ENCODE results near the gene PGAP1. TPM values are rescaled to one million over a fixed set of nuclear protein-coding genes. Genes with fewer than 3 reads are reported as not detected.
A peak's percentile ranks its signal among the peaks of the same experiment; 100 is the strongest.

The PGAP1 gene
- total and polyA plus RNA-seq, 9 of the 15 experiments (the other 6 are each of a cell fraction or from before 2014, with no cell fraction given): 0.08 to 0.73 (median 0.52) TPM

DNA sequence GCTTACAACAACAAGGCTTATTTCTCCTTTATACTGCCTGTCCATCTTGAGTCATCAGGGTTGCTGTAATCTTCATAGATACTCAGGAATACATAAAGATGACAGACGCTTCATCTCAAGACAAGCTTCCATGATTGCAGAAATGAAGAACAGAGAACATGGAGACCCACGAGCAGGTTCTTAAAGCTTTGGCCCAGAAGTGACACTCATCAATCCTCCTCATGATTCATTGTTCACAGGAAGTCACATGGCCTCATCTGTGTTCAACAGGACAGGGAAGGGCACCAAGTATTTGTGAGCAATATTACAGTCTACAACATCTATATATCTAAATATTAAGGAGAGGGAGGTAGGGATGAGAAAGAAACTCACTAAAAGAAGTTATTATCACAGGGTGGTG lies 36.5 kb upstream of the PGAP1 start:
- H4K20me1 ChIP-seq (replicated peaks; ENCODE audit: control insufficient read depth, insufficient read depth, low read length): no peaks in the 10 kb centered on the region
- H2AFZ ChIP-seq (ENCODE audit: low read depth, low read length): no peak overlapping the region
- no peak overlapping the region for H3K27ac ChIP-seq (ENCODE audit: extremely low read depth, low read depth, low read length)
- FAIRE-seq (no peak), DNase-seq (ENCODE audit: extremely low read depth in 1 of 4, low spot score in 3 of 4) (no peak), ATAC-seq (no peak)
- TF ChIP-seq TRIM28 (IDR thresholded peaks at IDR 0.05) (no peak), NBN (IDR thresholded peaks at IDR 0.05; ENCODE audit: low read depth) (no peak), FOSL1 (tag; conservative IDR thresholded peaks at IDR 0.05) (0 out of 2 replicates have a peak, but pooled peaks have one; percentile 50)
- TF ChIP-seq, protein P1, sequence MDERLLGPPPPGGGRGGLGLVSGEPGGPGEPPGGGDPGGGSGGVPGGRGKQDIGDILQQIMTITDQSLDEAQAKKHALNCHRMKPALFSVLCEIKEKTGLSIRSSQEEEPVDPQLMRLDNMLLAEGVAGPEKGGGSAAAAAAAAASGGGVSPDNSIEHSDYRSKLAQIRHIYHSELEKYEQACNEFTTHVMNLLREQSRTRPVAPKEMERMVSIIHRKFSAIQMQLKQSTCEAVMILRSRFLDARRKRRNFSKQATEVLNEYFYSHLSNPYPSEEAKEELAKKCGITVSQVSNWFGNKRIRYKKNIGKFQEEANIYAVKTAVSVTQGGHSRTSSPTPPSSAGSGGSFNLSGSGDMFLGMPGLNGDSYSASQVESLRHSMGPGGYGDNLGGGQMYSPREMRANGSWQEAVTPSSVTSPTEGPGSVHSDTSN (CRISPR knock-in tag; IDR thresholded peaks at IDR 0.05; ENCODE audit: low read depth): no peak
- TF ChIP-seq, protein P1 (tag; conservative IDR thresholded peaks at IDR 0.05; ENCODE audit: low read depth): 0 out of 2 replicates have a peak, but pooled peaks have one; percentile 23
- in situ Hi-C loops (cut with MboI) (no loop called here), intact Hi-C loops (cut with micrococcal nuclease) (no loop called here)
- H3K4me3 ChIP-seq: no peak overlapping the region
- no peaks in the 10 kb centered on the region for H3K79me2 ChIP-seq (ENCODE audit: control insufficient read depth, insufficient read depth, low read length)
- no peaks in the 10 kb centered on the region for H3K27me3 ChIP-seq (ENCODE audit: control insufficient read depth in 2 of 2, insufficient read depth in 2 of 2, low read length in 2 of 2)
- 6% methylated on average over 2 of the region's 2 CpGs for WGBS (ENCODE audit: insufficient coverage, low coverage, missing lambda C conversion rate)
- ChIA-PET POLR2A (no interaction called here), CTCF (ENCODE audit: low intra/inter-chr PET ratio) (no interaction called here)
- H3K4me2 ChIP-seq (ENCODE audit: insufficient read depth, low read length): no peak overlapping the region
- H3K9ac ChIP-seq (ENCODE audit: insufficient read depth in 1 of 2, low read depth in 2 of 2, low read length in 2 of 2): no peak overlapping the region
- no TSS peak for BruUV-seq (replicated peaks)
- H3K9me1 ChIP-seq (ENCODE audit: control insufficient read depth, insufficient read depth, low read length): no peaks in the 10 kb centered on the region
- H3K4me1 ChIP-seq (replicated peaks in 1 of 2; ENCODE audit: control insufficient read depth in 2 of 2, insufficient read depth in 2 of 2, low read length in 2 of 2): no peaks in the 10 kb centered on the region
- no peaks in the 10 kb centered on the region for H3K36me3 ChIP-seq (ENCODE audit: control insufficient read depth, insufficient read depth, low read length)
- H3K9me3 ChIP-seq (replicated peaks; ENCODE audit: control insufficient read depth, insufficient read depth, low read depth, low read length): no peaks in the 10 kb centered on the region
